Tongue (tissue), 2 donors: ENCODE measurements around the gene SLC25A51. TPM values are rescaled to one million over a fixed set of nuclear protein-coding genes. Genes with fewer than 3 reads are reported as not detected.

Experiments
- DNase-seq: peaks from one replicate; pipeline ENCODE4 v3.0.0-alpha.2; 2015
- total RNA-seq: library from RNA; depleted of rRNA; stranded (reverse); fragments of >200 nt; gene quantifications from one replicate; pipeline ENCODE4 v1.2.3, GENCODE V29; 2014

Gene SLC25A51
- total RNA-seq, 1 donor from 2014 or later, result 59.3 TPM

- no peak for DNase-seq
Measured at GRCh38 chr9:37936965-37937364, 33.0 kb upstream of the SLC25A51 start.

- DNase-seq, result no peak
Measured at GRCh38 chr9:37936376-37936775, 32.4 kb upstream of the SLC25A51 start.

- DNase-seq, result no peak
Measured at GRCh38 chr9:37935096-37935495, 31.2 kb upstream of the SLC25A51 start.

DNA sequence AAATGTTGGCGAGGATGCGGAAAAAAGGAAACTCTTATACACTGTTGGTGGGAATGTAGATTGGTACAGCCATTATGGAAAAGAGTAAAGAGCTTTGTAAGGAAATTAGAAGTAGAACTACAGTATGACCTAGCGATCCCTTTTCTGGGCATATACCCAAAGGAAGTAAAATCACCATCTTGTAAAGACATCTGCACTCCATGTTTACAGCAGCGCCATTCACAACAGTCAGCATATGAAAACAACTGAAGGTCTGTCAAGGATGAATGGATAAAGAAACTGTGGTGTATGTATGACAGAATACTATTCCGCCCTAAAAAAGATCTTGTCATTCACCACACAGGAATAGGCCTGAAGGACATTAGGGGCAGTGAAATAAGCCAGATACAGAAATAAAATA, 27.7 kb upstream of the SLC25A51 start:
- DNase-seq, result no peak

DNA sequence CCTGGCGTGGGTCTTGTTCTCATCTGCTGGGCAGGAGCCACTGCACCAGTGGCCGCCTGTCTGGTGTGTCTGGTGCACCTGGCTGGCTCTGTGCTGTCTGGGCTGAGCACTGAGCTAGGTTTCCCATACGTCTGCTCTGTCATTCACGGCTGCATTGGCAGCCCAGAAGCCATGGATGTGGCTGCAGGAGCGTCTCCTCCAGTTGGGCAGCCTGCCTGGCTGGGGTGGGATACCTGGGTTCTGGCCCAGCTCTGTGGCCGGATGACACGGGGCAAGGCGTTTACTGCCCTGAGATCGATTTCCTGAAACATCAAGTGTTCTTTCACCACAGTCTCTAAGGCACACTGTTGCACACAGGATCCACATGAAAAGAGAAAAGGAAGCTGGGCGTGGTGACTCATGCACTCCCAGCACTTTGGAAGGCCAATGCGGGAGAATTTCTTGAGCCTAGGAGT, 25.5 kb upstream of the SLC25A51 start:
- no peak for DNase-seq

DNA sequence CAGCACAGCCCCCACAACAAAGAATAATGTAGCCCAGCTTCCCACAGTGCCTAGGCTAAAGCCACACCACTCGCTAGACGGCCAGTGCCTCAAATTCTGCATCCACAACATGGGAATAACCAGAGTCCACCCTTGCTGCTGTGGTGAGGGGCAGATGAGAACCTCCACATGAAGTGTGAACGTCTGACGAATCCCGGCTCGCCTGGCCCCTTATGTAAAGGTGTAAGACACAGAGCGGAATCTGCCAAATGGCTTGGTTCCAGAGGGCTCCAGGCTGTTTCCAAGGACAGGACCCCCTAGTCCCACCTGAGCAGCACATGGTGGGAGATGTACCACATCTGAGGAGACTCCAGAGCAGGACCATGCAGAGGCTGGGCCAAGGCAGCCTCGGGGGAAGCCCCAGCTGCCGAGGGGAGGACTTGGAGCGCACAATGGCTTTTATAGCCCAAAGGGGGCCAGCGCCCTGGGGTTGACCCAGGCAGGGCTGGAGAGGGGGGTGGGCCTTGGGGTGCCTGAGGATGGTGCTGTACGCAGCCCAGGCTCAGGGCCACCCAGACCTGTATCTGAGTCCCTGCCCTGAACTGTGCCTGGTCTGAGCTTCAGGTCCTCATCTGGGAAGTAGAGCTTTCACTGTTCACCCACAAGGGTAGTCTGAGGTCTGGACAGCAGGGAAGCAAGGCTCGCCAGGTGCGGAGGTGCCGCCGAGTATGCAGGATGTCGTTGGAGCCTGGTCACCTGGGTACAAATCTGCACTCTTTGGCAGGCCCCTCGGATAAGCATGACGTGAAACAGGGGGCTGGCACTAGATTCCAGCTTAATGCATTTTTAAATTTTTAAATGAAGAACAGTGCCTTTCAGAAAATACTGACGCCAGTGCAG, 24.9 kb upstream of the SLC25A51 start:
- no peak for DNase-seq

DNA sequence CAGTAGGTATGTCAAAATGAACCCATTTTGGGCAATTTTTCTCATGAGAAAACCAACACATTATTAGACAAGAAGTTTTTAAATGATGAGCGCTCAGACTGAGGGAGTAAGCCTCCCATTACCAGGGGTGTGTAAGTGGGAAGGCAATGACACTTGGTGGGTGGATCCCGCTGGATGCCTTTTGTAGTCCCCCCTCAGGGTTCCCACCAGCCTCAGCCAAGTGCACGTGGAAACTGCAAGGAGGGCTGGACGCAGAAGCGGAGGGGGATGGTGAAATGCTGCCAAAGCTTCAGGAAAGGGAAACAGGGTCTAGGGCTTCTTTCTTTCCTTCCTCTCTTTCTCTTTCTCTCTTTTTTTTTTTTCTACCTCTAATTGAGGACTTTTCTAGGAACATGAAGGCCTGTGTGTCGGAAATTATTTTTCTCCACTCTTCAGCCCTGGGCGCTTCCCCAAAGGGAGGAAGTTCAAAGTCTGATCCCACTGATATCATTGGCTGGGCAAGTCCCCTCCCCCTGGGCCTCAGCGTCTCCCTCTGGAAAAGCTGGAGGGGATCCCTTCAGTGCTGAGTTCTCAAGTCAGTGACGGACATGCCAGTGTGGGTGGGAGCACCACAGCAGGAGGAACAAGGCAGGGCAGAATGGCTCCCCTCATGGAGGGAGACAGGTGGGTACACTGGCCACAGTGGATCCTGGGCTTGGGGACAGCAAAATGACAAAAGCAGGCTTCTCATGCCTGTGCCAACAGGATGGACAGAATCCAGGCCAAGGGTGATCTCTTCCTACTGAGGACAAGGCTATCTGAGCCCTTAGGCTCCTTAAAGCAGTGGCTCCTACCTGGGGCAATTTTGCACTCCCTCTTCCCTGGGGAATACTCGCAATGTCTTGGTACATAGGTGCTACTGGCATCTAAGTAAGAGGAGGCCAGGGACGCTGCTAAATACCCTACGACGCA, 23.9 kb upstream of the SLC25A51 start:
- no peak for DNase-seq

DNA sequence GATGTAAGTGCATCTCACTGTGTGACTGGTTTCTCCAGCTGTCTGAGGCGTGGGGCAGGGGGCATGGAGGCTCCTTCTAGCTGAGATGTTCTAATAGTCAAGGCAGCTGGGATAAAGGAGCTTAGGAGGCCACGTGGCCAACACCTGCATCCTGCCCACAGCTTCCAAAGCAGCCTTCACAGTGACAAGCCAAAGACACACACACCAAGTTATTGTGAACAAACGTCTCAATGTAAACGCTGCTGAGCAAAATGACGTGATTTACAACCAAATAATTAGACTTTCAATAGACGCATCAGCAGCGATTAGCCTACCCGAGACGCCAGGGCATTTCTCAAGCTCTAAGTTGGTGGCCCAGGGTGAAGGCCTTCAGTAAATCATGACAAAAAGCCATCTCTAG, 23.2 kb upstream of the SLC25A51 start:
- DNase-seq, result peak; percentile 62

- DNase-seq, result no peak
Measured at GRCh38 chr9:37926737-37927118, 22.8 kb upstream of the SLC25A51 start.

GRCh38 chr9:37925786-37926736, 22.1 kb upstream of the SLC25A51 start:
- DNase-seq, result no peak

GRCh38 chr9:37925006-37925405, 21.1 kb upstream of the SLC25A51 start:
- DNase-seq, result no peak

DNA sequence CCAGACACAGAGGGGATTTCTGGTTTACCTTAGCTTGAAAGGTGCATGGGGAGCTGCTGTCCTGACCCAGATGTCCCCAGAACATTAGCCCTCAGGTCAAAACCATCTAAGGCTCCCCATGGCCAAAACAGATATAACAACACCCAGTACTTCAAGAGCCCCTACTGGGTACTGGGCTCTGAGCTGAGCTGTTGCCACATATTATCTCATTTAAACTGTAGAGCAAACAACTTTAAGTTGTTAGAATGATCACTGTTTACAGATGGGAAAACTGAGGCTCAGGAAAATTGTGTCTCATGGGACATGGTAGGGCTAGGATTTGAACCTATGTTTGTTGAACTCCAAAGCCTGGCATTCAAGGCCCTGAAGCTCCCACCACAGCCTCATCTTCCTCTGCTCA, 20.6 kb upstream of the SLC25A51 start:
- DNase-seq, result no peak

DNA sequence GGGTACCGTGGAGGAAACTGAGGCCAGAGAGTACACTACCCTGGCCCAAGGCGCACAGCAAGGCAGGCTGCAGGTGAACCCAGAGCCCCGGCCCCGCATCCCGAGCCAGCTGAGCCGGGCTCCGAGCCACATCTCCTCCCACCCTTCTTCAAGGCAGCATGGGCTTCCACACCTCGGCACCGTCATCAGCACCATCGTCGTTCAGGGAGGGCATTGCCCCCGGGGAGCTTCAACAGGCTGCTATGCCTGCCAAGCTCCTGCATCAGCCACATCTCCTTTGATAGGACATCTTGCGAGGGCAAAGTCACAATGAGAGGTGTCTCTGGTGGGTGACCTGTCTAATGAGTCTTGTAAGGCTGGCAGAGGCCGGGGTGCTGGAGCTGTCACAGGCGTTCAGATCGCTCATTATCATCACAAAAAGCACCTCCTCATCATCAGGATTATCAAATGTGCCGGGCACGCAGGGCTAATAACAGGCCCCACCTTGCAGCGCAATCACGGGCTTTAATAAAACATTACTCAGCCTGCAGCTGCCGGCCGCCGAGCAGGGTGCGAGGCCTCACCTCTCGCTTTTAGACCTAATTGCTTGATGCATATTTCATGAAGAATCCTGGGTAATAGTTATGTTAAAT, 20.0 kb upstream of the SLC25A51 start:
- DNase-seq, result no peak

- DNase-seq, result no peak
Measured at GRCh38 chr9:37923118-37923795, 19.3 kb upstream of the SLC25A51 start.

DNA sequence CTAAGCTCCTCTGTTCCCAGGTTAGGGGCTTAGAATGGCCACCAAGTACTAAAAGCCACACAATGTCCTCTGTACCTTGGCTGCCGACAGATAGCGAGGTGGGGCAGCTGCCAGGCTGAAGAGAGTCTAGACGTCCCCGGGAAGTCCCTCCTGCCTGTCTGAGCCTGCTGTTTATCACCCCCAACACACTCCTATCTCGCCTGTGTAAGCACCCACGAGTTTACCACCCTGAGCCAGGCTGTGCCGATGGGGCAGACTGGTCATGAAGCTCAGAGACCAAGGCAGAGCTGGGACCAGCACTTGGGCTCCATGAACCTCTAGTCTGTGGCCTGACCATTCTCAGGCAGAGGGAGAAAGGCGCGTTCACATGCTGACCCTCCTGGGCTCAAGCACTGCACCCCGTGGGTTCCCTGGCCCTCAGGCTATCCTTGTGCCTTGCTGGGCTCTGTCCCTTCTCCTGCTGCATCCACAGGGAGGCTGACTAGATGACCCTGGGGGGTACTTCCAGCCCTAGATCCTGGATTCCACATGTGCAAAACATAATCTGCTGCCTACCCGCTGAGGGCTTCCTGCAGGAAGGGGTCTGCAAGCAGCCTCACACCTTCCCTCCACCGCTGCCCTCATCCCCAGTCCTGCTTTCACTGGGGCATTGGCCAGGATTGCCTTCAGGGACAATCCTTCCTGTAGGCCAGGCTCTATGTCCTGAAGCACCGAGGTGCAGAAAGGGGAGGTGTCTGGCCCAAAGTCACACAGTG, 18.6 kb upstream of the SLC25A51 start:
- DNase-seq, result no peak

DNA sequence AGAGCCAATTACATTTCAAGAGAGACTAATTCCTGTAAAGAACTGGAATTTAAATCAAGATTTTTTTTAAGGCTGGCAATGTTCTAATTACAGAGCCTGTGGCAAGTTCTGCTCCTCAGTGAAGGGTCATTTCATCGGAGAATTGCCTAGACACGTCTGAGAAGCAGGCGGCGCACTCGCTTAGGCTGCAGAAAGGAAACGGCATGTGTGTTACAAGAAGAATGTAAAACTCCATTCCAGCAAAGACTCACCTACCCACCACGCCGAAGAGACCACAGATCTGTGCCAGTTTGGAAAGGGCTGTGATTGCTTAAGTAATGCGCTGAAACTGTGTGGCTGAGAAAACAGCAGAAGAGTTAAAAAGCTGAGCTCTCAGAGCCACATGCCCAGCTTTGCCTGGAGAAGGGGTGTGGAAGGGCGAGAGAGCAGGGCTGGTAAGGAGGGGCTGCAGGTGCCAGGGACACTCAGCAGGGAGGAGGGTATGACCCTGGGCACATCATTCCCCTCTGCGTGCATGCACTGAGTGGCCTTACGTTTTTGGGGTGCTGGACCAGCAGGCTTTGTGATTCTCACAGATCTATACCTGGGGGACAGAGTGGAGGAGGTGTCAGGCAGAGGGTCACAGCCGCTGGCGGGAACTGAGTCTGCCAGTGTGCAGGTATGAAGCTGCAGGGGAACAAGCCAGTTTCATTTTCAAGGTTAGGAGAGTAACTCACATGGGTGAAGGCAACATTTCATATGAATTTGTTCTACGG, 17.8 kb upstream of the SLC25A51 start:
- DNase-seq, result peak; percentile 55

- DNase-seq, result no peak
Measured at GRCh38 chr9:37921168-37921510, 17.2 kb upstream of the SLC25A51 start.

GRCh38 chr9:37920471-37921167, 16.7 kb upstream of the SLC25A51 start:
- no peak for DNase-seq

DNA sequence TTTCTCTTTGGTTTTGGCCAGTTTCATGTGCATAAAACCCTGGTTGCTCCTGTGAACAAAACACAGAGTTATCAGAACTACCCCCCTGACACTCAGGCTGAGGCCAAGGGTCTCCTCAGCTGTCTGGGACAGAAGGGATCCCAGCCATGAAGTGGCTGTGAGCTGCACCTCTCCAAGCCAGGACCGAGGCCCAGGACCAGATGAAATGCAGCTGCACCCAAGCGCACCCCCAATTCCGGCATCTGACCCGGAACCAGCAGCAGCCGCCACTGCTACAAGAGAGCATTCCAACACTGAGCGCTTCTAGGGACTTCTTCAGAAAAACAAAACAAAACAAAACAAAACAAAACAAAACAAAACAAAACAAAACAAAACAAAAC, 16.0 kb upstream of the SLC25A51 start:
- no peak for DNase-seq
